ENCODE results near the gene ATG10. TPM values are rescaled to one million over a fixed set of nuclear protein-coding genes. Genes with fewer than 3 reads are reported as not detected.

Gene ATG10
- total and polyA plus RNA-seq, 2 of the 13 experiments (the other 11 are each of a cell fraction or from before 2014, with no cell fraction given), result 2.0 to 5.7 TPM

DNA sequence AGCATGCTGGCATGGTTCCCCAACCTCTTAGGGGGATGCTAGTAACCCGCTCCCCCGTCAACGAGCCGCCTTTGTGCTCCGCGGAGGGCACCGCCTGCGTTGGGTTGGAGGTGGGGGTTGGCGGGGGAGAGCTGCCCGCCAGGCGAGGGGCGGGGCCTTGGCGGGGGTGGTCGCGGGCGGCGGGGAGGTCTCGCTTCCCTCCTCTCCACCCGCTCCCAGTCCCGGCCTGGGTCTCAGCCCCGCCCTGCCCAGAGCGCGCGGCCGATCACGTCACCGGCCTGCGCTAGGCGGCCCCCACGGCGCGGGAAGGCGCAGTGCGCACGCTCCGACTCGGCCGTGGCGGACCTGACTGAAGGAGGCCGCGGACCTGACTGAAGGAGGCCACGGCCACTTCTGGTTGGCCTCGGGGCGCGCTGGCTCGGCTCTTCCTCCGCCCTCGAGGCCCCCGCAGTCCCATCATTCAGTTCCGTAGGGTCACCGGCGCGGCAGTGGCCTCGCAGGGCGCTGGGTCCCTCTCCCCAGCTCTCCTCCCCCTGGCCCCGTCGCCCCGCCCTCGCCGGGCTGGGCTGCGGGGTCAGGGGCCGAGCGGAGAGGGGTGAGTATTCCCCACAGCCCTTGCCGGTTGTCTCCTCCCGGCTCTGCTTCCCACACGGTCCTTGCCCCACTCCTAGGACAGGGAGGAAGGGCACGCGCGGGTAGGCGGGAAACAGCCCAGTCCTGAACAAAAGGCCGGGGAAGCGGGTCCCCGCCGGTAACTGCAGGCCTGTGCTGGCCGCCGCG, at the start of gene ATG10 (continued):
- TF ChIP-seq HOXD1 (CRISPR knock-in tag; IDR thresholded peaks at IDR 0.05) (peak; percentile 64; the same call in 1 of the 2 replicates), NFIB (CRISPR knock-in tag; IDR thresholded peaks at IDR 0.05; ENCODE audit: borderline replicate concordance) (no peak), ZC3H13 (CRISPR knock-in tag; IDR thresholded peaks at IDR 0.05) (no peak), ZMAT3 (CRISPR knock-in tag; conservative IDR thresholded peaks at IDR 0.05) (peak; percentile 94), NR1H2 (CRISPR knock-in tag; IDR thresholded peaks at IDR 0.05; ENCODE audit: borderline replicate concordance, low read depth) (no peak), EP300 (IDR thresholded peaks at IDR 0.05; ENCODE audit: low read depth in 2 of 2, low read length in 2 of 2) (no peak), EP300 (CRISPR knock-in tag; IDR thresholded peaks at IDR 0.05; ENCODE audit: borderline replicate concordance) (peak; percentile 52; the same call in 1 of the 2 replicates), ZNF558 (CRISPR knock-in tag; IDR thresholded peaks at IDR 0.05; ENCODE audit: borderline replicate concordance) (peak; percentile 90; the same call in 1 of the 2 replicates), ZNF775 (CRISPR knock-in tag; IDR thresholded peaks at IDR 0.05; ENCODE audit: borderline replicate concordance) (no peak), SIN3A (IDR thresholded peaks at IDR 0.05; ENCODE audit: borderline replicate concordance, low read depth, low read length) (peak; percentile 43; the same call in 1 of the 2 replicates), ZNF598 (CRISPR knock-in tag; IDR thresholded peaks at IDR 0.05; ENCODE audit: borderline replicate concordance) (0 out of 2 replicates have a peak, but pooled peaks have one; percentile 11), MAZ (IDR thresholded peaks at IDR 0.05; ENCODE audit: borderline replicate concordance, low read depth, low read length) (peak; percentile 66), MAZ (CRISPR knock-in tag; IDR thresholded peaks at IDR 0.05; ENCODE audit: low read depth) (peak; percentile 99), ZBTB20 (CRISPR knock-in tag; IDR thresholded peaks at IDR 0.05; ENCODE audit: borderline replicate concordance, low read depth) (no peak; the same call in 1 of the 2 replicates), SCMH1 (CRISPR knock-in tag; IDR thresholded peaks at IDR 0.05; ENCODE audit: borderline replicate concordance) (no peak), TRIM24 (CRISPR knock-in tag; IDR thresholded peaks at IDR 0.05) (no peak), CBFB (CRISPR knock-in tag; IDR thresholded peaks at IDR 0.05) (no peak), HOXA5 (CRISPR knock-in tag; IDR thresholded peaks at IDR 0.05) (peak; percentile 87), ZNF788 (CRISPR knock-in tag; IDR thresholded peaks at IDR 0.05; ENCODE audit: borderline replicate concordance) (peak; percentile 97), CREB1 (IDR thresholded peaks at IDR 0.05) (peak; percentile 75), CREB1 (CRISPR knock-in tag; IDR thresholded peaks at IDR 0.05) (no peak), ZFAT (CRISPR knock-in tag; conservative IDR thresholded peaks at IDR 0.05) (no peak), SSRP1 (CRISPR knock-in tag; IDR thresholded peaks at IDR 0.05) (no peak), ZNF337 (CRISPR knock-in tag; IDR thresholded peaks at IDR 0.05; ENCODE audit: borderline replicate concordance, low read depth) (no peak), ZNF510 (CRISPR knock-in tag; IDR thresholded peaks at IDR 0.05; ENCODE audit: low read depth) (no peak)
- TF ChIP-seq, protein P1, sequence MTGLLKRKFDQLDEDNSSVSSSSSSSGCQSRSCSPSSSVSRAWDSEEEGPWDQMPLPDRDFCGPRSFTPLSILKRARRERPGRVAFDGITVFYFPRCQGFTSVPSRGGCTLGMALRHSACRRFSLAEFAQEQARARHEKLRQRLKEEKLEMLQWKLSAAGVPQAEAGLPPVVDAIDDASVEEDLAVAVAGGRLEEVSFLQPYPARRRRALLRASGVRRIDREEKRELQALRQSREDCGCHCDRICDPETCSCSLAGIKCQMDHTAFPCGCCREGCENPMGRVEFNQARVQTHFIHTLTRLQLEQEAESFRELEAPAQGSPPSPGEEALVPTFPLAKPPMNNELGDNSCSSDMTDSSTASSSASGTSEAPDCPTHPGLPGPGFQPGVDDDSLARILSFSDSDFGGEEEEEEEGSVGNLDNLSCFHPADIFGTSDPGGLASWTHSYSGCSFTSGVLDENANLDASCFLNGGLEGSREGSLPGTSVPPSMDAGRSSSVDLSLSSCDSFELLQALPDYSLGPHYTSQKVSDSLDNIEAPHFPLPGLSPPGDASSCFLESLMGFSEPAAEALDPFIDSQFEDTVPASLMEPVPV (CRISPR knock-in tag; IDR thresholded peaks at IDR 0.05), result peak; percentile 48; the same call in 1 of the 2 replicates
- TF ChIP-seq, protein P2, sequence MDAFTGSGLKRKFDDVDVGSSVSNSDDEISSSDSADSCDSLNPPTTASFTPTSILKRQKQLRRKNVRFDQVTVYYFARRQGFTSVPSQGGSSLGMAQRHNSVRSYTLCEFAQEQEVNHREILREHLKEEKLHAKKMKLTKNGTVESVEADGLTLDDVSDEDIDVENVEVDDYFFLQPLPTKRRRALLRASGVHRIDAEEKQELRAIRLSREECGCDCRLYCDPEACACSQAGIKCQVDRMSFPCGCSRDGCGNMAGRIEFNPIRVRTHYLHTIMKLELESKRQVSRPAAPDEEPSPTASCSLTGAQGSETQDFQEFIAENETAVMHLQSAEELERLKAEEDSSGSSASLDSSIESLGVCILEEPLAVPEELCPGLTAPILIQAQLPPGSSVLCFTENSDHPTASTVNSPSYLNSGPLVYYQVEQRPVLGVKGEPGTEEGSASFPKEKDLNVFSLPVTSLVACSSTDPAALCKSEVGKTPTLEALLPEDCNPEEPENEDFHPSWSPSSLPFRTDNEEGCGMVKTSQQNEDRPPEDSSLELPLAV (CRISPR knock-in tag; conservative IDR thresholded peaks at IDR 0.05; ENCODE audit: low read depth), result no peak
